HG03457 (cell line): ENCODE results near the gene TANGO2.

Experiments used
- ATAC-seq: cut with Tn5 transposase; IDR thresholded peaks from one replicate; pipeline ENCODE4 v1.9.1; 2021; ENCODE audit warnings: moderate number of reproducible peaks; ENCODE audit not compliant: unreplicated experiment

Gene TANGO2

GRCh38 chr22:19982991-19983578 is 37.8 kb upstream of the TANGO2 start:
- ATAC-seq = no peak

DNA sequence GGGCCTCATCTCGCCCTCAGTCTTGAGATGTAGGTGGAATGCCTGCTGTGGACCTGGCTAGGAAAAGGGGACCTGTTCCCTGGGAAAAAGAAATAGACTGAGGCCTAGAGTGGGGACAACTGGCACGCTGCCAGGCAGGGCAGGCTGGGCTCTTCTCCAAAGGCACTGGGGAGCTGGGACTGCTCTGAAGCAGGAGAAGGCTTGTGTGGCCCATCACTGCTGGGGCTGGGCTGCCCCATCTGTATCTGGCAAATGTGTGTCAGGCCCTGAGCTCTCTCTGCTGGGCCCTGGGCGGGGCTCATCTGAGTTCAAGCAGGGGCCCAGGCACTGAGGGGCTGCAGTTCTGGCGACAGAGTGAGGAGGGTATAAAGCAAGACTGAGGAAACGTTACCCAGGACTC is 37.2 kb upstream of the TANGO2 start:
- ATAC-seq = no peak

DNA sequence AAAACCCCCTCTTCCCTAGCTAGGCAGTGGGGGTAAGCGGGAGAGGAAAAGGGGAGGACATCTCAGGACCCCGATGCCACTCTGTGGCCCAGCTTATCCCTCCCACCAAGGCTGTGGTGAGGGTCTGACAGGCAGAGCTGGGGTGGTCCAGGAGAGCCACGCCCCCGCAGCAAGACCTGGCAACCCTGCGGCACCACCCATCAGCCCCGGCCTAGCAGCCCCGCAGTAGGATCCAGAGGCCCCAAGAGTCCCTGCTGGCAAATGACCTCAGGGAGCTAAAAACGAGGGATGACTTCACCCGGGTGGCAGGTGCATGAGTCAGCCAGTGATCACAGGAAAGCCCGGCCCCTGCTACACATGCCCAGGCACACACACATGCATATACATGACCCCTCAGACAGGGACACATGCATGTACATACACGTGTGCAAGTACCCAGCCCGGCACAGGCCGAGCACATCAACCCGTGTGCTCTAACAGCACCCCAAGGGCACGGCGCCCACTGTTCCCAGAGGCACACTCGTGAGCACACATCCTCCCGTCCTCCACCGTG is 36.6 kb upstream of the TANGO2 start:
- ATAC-seq = no peak

GRCh38 chr22:19984851-19985811 is 35.8 kb upstream of the TANGO2 start:
- no peak for ATAC-seq

GRCh38 chr22:19986011-19986409 is 34.9 kb upstream of the TANGO2 start:
- no peak for ATAC-seq

DNA sequence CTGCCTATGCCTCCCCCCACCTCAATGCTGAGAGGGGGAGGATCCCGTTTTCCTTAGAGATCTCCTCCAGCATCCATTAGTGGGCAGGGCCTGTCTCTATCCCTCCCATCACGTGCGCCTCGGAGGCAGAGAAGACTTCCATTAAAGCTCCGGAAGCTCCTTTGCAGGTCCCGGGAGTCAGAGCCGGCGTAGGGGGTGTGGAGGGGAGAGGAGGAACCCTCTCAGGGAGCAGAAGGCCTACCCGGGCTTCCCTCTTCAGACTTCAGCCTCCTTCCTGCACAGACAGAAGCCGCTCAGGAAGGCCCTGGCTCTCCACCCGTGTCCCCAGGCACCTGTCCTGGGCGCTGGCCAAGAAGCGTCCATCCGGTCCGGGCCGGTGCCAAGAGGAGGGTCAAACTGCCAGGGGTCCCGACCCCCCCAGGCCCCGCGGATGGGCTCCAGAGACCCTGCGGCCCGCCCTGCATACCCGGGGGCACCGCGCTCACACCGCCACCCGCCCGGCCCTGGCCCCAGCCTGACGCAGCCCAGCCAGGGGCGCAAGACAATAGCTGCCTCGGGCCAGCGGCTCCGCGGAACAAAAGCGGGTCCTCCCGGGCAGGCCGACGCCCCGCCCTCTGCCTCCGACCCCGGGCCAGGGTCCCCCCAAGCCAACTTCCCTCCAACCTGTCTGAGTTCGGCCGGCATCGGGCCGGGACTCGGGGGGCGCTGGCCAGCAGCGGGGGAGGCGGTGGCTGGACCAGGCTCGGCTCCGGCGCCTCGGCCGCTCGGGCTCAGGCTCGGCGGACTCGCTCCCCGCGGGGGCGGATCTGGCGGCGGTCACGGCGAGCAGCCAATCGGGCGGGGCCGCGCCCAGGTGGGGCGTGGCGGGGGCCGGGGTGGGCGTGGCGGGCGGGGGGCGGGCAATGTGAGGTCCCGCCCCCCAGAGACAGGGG is 34.2 kb upstream of the TANGO2 start:
- ATAC-seq = no peak

DNA sequence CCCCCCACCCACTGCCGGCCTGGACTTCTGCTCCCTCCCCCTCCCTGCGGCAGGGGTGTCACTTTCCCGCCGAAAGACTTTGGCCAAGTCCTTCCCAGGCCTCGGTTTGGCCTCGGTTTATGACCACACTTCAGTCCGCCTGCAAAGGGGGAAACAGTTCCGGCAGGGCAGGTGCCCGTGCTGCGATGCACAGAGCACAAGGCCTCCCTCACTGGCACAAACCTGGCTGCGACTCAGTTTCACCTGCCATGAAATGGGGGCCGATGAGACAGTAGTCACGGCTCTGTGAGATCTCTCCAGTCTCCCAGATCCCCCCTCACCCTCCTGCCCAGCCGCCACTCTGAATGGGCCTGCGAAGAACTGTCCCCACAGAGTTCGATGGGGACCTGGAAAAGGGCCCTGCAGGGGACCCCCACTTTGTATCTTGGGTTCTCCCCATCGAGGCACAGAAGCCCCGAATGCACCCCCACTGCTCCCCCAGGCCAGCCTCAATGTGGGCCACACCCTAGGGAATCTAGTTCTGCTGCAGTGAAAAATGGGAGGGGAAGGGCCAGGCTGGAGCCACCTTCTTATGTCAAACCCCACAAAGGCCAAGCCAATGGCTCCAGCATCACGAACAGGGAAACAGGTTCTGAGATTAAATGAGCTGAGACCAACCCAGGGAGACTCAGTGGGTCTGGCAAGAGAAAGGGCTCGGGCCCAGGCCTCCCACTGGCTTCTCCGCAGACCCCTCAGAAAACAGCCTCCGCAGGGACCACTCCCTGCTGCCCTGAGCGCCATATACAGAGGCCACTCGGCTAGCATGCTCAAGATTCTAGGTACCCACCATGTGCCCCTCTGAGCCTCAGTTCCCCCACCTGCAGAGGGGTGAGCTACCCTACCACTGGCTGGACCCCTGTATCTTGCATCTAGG is 33.3 kb upstream of the TANGO2 start:
- ATAC-seq = no peak

DNA sequence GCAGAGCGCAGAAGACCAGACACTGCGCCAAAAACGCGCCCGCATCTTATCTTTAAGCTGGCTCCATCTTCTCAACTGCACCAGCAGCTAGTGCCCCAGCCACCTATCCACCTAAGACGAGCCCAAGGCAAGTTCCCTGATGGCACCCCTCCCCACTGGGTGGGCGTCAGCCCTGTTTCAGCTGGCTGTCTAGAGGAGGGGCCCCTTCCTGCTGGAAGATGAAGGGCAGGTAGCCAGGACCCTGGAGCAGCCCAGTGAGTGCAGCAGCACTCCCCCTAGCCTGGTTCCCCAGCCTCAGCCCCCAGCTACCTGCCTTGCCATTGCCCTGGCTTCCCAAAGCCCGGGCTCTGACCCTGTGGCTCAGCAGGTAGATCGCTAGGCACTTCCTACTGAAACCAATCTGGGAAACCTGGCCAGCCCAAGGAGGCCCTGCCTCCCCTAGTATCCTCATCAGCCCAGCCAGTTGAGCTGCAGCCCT is 32.5 kb upstream of the TANGO2 start:
- ATAC-seq = no peak

DNA sequence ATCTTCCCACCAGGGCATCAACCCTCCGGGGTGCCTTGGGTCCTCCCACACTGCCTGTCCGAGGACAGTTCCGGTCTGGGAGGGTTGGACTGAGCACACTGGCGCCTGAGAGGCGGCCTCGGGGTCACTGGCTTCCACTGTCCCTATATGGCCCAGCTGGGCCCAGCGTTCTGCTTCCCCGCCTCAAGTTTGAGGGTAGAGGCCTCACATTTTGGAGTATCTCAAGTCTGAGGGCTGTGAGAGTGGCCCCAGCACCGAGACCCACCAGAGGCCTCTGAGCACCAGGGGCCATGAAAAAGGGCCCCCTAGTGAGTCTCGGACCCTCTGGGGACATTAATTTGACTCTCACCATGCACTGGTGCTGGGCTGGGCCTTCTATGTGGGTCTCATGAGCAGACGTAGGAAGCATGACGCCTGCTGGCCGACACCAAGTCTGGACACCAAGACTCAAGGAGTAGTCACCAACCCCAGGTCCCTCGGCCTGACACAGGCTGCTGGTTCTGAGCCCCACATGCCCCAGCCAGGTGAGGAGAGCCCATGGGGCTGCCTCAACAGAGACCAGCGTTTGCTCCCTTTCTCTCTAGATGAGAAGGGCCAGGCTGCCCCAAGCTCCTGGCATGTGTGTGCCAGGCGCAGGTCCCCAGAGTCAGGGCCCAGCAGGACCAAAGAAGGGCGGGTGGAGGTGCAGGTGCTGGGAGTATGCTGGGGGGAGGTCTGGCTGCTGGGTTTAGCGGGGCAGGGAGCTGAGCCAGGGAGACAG is 31.8 kb upstream of the TANGO2 start:
- no peak for ATAC-seq

DNA sequence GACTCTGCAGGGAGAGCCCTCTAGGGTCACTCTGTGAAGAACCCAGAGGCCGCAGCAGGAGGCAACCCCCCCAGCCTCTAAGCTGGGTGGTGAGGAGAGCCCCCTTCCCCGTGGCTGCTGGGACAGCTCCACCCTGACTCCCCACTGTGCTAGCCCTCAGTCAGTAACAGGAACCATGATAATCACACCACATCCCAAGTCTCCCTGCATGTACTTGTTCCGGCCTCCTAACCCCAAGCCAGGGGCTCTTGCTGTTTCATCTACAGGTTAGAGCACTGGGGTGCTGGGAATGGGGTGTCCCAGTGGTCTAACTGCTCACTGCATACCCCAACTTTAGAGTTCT is 31.2 kb upstream of the TANGO2 start:
- no peak for ATAC-seq

DNA sequence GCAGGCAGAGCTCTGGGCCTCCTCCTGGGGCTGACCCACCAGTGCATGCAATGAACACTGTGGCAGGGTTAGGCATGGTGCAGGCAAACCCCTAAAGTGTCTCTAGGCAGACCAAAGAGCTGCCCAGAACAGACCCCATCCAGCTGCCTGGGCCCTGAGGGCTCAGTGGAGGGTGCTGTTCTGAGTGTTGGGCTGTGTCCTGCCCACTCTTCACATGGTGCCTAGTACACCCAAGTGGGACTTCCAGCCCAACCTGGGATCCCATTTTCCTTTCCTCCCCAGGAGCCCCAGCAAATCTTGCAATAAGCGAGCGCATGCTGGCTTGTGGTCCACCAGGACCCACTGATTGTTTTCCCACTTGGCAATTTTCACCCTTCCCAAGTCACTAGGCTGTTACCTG is 30.7 kb upstream of the TANGO2 start:
- ATAC-seq = no peak

DNA sequence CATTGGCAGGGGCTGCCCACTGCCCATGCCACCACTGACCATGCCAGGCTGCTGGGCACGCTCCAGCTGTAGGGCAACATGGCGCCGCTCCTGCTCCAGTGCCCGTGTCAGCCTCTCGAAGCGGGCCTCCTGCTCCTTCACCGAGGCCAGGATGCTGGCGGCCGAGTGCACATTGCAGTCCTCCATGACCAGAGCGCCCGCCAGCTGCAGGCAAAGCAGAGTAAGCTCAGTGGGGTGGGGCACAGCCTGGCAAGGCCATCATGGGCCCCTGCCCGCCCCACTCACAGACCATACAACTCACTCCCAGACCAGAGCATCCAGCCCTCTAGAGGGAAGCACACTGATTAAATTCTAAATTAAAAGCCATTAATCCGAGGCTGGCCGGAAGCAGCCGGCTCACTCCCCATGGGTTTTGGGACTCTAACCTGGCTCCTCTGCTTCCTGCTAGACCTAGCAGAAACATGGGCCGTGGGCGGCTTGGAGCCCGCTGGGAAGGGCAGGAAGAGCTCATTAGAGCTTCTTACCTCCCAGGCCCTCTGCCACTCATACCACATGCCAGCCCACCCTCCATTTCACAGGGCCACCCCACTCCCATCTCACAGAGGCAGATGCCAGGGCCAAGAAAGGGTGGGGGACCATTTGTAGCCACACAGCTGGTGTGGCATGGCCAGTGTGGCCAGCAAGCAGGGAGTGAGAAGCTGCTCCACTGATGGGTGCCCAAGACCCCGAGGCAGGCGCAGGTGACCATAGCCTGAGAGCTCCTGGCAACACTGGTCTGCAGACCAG is 30.1 kb upstream of the TANGO2 start:
- no peak for ATAC-seq

DNA sequence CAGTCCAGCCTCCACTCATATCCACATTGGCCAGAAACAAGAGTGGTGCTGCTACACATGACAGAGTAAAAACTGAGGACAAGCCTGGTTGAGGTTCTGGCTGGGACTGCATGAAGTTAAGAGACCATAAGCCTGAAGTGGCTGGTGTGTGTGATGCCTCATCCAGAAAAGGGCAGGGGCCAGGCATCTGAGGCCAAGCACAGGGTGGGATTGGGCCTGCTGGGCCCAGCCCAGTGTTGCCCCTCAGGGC is 29.6 kb upstream of the TANGO2 start:
- no peak for ATAC-seq

GRCh38 chr22:19991645-19992451 is 29.1 kb upstream of the TANGO2 start:
- no peak for ATAC-seq

DNA sequence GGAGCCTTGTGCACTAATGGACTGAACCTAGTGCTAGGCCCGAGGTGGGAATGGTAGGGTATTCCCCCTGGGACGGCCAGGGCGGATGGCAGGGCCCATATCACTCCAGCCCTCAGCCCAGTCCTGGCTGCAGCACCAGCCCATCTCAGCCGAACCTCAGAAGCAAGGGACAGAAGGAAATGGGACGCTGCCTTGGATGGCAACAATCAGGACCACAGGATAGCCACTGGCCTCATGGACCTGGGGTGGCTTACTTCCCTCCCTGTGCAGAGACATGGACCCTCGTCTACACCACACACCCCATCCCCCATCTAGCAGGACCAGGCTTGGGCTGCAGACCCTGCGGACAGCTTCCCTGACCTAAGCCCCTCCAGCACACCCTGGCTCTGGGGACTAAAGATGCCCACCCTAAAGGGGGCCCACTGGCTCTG is 28.4 kb upstream of the TANGO2 start:
- ATAC-seq = no peak

- ATAC-seq = no peak
Observed at GRCh38 chr22:19992921-19993355, 28.0 kb upstream of the TANGO2 start.

- no peak for ATAC-seq
Observed at GRCh38 chr22:19993926-19994325, 27.0 kb upstream of the TANGO2 start.
